Measurements from ENCODE around the gene HLX. TPM values are rescaled to one million over a fixed set of nuclear protein-coding genes. Genes with fewer than 3 reads are reported as not detected.

HLX gene
- total RNA-seq, 1 experiment from 2014 or later, result not detected

- no peaks in the 10 kb centered on the region for H3K4me1 ChIP-seq (ENCODE audit: insufficient read depth, low read length, poor library complexity, severe bottlenecking)
- CTCF ChIA-PET, result no interaction called here
- TF ChIP-seq CTCF (conservative IDR thresholded peaks at IDR 0.05; ENCODE audit: low read depth, low read length), result no peak
- no peak for TF ChIP-seq EZH2 (IDR thresholded peaks at IDR 0.05; ENCODE audit: borderline replicate concordance, low read depth, low read length, poor library complexity, severe bottlenecking)
- H3K9me3 ChIP-seq (ENCODE audit: low read depth, low read length, poor library complexity, severe bottlenecking), result no peaks in the 10 kb centered on the region
- intact Hi-C loops (cut with micrococcal nuclease; ENCODE audit: unreplicated experiment), result no loop called here
- no TSS peak for BruUV-seq (replicated peaks)
- H3K27me3 ChIP-seq (replicated peaks; ENCODE audit: insufficient read depth, low read depth, low read length, poor library complexity), result peaks cover 64% of the 10 kb centered on the region
- POLR2A ChIA-PET (ENCODE audit: low non-redundant PET), result no interaction called here
- H3K4me3 ChIP-seq (ENCODE audit: low read depth, low read length, poor library complexity, severe bottlenecking), result no peak overlapping the region
- no peaks in the 10 kb centered on the region for H3K36me3 ChIP-seq (ENCODE audit: insufficient read depth, low read length, poor library complexity, severe bottlenecking)
- no peak for DNase-seq (ENCODE audit: low spot score)
- H3K27ac ChIP-seq (ENCODE audit: low read depth, low read length, poor library complexity, severe bottlenecking), result no peak overlapping the region
Measured at GRCh38 chr1:220887202-220887519, 7.9 kb downstream of the HLX start.

GRCh38 chr1:220887520-220888416, 8.5 kb downstream of the HLX start:
- intact Hi-C loops (cut with micrococcal nuclease; ENCODE audit: unreplicated experiment), result no loop called here
- BruUV-seq (replicated peaks), result no TSS peak
- no peak overlapping the region for H3K4me3 ChIP-seq (ENCODE audit: low read depth, low read length, poor library complexity, severe bottlenecking)
- H3K27me3 ChIP-seq (replicated peaks; ENCODE audit: insufficient read depth, low read depth, low read length, poor library complexity), result peaks cover 57% of the 10 kb centered on the region
- TF ChIP-seq EZH2 (IDR thresholded peaks at IDR 0.05; ENCODE audit: borderline replicate concordance, low read depth, low read length, poor library complexity, severe bottlenecking) (no peak), CTCF (conservative IDR thresholded peaks at IDR 0.05; ENCODE audit: low read depth, low read length) (no peak)
- no peaks in the 10 kb centered on the region for H3K36me3 ChIP-seq (ENCODE audit: insufficient read depth, low read length, poor library complexity, severe bottlenecking)
- no peaks in the 10 kb centered on the region for H3K9me3 ChIP-seq (ENCODE audit: low read depth, low read length, poor library complexity, severe bottlenecking)
- CTCF ChIA-PET, result no interaction called here
- H3K27ac ChIP-seq (ENCODE audit: low read depth, low read length, poor library complexity, severe bottlenecking), result no peak overlapping the region
- H3K4me1 ChIP-seq (ENCODE audit: insufficient read depth, low read length, poor library complexity, severe bottlenecking), result no peaks in the 10 kb centered on the region
- POLR2A ChIA-PET (ENCODE audit: low non-redundant PET), result no interaction called here
- DNase-seq (ENCODE audit: low spot score), result no peak

GRCh38 chr1:220888417-220888986, 9.3 kb downstream of the HLX start:
- H3K36me3 ChIP-seq (ENCODE audit: insufficient read depth, low read length, poor library complexity, severe bottlenecking), result no peaks in the 10 kb centered on the region
- H3K4me3 ChIP-seq (ENCODE audit: low read depth, low read length, poor library complexity, severe bottlenecking), result no peak overlapping the region
- H3K27ac ChIP-seq (ENCODE audit: low read depth, low read length, poor library complexity, severe bottlenecking), result no peak overlapping the region

More at GRCh38 chr1:220888417-220888986, 9.3 kb downstream of the HLX start:
- POLR2A ChIA-PET (ENCODE audit: low non-redundant PET), result no interaction called here
- no peak for TF ChIP-seq CTCF (conservative IDR thresholded peaks at IDR 0.05; ENCODE audit: low read depth, low read length)
- no peak for TF ChIP-seq EZH2 (IDR thresholded peaks at IDR 0.05; ENCODE audit: borderline replicate concordance, low read depth, low read length, poor library complexity, severe bottlenecking)
- Histone ChIP-seq H3K9me3 (ENCODE audit: low read depth, low read length, poor library complexity, severe bottlenecking) (no peaks in the 10 kb centered on the region), H3K27me3 (replicated peaks; ENCODE audit: insufficient read depth, low read depth, low read length, poor library complexity) (peaks cover 53% of the 10 kb centered on the region), H3K4me1 (ENCODE audit: insufficient read depth, low read length, poor library complexity, severe bottlenecking) (no peaks in the 10 kb centered on the region)
- CTCF ChIA-PET, result no interaction called here
- intact Hi-C loops (cut with micrococcal nuclease; ENCODE audit: unreplicated experiment), result no loop called here
- no TSS peak for BruUV-seq (replicated peaks)
- no peak for DNase-seq (ENCODE audit: low spot score)
